GM12874 (cell line): ENCODE measurements around the gene CLMP.

ENCODE experiments used
- TF ChIP-seq, protein P1 (sequence below): IDR thresholded peaks from 2 replicates; pipeline ENCODE4 v1.5.1; 2011; ENCODE audit warnings: low read depth, mild to moderate bottlenecking, control low read depth, low read length, moderate library complexity; ENCODE audit not compliant: insufficient read depth

CLMP gene

DNA sequence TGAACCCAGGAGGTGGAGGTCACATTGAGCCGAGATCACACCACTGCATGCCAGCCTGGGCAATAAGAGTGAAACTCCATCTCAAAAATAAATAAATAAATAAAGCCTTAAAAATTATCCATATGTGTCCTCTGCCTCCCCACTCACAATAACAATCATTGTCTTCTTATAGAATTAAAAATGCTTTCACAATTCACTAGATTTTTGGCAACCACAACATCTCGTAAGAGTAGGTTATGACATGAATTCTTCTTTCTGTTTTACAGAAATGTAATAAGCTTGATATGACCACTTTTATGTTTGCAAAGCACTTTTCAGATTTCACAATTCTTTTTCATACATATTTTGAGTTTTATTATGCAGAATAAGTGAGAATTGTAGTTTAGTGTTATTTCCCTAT lies 78.6 kb downstream of the CLMP start:
- TF ChIP-seq, protein P1, sequence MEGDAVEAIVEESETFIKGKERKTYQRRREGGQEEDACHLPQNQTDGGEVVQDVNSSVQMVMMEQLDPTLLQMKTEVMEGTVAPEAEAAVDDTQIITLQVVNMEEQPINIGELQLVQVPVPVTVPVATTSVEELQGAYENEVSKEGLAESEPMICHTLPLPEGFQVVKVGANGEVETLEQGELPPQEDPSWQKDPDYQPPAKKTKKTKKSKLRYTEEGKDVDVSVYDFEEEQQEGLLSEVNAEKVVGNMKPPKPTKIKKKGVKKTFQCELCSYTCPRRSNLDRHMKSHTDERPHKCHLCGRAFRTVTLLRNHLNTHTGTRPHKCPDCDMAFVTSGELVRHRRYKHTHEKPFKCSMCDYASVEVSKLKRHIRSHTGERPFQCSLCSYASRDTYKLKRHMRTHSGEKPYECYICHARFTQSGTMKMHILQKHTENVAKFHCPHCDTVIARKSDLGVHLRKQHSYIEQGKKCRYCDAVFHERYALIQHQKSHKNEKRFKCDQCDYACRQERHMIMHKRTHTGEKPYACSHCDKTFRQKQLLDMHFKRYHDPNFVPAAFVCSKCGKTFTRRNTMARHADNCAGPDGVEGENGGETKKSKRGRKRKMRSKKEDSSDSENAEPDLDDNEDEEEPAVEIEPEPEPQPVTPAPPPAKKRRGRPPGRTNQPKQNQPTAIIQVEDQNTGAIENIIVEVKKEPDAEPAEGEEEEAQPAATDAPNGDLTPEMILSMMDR = no peak

DNA sequence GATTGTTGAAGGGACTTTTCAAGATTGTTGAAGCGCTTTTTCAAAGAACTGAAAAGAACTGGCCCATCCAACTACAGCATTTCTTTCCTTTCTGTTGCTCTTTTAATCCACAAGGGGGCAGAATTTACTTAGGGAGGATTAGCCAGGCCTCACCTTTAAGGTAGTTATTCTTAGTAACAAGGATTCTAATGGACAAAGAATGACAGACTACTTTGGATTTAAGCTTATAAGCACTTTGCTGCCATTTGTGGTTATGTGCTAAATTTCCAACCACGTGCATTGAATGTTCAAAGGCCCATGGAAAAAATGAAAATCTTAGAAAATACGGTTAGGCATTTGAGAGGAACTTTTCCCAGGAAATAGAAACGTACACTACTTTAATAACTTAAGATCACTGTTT lies 83.6 kb downstream of the CLMP start:
- TF ChIP-seq, protein P1 = peak; percentile 59

DNA sequence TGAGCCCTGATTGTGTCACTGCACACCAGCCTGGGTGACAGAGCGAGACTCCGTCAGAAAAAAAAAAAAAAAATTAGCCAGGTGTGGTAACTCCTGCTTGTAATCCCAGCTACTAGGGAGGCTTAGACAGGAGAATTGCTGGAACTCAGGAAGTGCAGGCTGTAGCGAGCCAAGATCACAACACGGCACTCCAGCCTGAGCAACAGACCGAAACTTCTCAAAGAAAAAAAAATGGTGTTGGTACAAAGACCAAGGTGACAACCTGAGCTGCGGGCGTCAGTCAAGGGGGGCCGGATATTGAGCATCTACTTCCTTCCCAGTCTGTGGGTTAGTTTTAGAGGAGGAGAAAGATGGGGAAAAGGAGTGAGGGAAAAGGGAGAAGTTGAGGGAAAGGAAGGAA lies 84.7 kb downstream of the CLMP start:
- TF ChIP-seq, protein P1 = no peak

DNA sequence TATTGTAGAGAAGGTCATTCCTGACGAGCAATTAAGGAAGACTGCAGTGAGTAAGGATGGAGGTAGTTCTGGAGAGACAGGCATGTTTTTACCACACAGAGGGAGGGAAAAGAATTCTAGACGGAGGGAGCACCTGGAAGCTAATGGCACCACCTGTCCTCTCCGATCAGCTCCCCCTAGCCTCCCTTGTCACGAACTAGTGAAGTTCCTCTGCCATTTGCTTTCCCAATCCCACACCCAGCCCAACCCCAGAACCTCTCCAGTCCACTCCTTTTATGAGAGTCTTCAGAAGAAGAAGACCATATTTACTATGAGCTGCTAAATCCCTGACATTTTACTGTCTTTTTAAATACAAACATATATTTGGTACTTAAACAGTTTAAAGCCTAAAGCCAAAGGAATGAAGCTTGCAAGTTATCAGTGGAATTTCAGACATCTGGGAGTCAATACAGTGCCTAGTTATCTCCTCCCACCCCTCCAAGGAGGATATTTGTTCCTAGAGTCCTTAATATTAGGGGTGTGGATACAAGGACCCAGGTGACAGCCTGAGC lies 87.0 kb downstream of the CLMP start:
- TF ChIP-seq, protein P1 = no peak

DNA sequence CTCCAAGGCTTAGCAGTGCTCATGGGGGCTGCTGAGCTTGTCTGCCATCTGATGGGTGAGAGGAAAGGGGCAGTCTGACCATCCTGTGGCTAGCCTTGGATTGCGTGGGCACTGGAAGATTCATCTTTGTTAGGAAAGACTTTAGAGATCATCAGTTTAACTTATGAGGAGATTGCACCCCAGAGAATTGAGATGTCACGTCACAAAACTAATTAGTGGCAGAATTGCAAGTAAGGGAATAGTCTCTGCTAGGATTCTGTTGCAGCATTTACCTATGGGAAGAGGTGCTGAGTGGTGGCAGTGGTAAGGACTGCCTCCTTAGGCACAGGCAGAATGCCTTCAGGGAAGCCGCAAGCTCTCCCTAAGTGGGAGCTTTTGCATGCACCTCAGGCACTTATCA lies 90.4 kb downstream of the CLMP start:
- TF ChIP-seq, protein P1 = no peak

DNA sequence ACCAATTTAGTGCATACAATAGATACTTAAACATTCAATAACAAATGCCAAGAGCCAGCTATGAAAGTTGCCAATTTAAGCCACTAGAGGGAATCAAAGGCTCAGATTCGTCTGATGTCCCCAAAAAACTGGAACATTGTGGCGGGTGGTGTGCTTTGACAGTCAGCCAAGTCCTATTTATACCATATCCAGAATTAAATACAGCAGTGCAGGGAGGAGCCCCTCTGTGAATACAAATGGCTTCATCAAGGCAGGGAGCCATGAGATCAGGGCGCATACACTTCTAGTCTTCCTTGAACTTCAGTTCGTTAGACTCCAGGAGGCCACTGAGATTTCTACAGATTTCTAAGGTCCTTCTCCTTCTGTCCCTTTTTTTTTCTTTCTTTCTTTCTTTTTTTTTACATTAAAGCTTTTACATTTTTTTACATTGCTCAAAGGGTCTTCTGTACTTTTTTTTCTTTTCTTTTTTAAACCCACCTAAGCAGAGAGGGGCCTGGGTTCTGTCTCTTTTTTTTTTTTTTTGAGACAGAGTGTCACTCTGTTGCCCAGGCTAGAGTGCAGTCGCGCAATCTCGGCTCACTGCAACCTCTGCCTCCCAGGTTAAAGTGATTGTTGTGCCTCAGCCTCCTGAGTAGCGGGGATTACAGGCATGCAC lies 91.6 kb downstream of the CLMP start:
- TF ChIP-seq, protein P1 = peak; percentile 45; the same call in 1 of the 2 replicates

DNA sequence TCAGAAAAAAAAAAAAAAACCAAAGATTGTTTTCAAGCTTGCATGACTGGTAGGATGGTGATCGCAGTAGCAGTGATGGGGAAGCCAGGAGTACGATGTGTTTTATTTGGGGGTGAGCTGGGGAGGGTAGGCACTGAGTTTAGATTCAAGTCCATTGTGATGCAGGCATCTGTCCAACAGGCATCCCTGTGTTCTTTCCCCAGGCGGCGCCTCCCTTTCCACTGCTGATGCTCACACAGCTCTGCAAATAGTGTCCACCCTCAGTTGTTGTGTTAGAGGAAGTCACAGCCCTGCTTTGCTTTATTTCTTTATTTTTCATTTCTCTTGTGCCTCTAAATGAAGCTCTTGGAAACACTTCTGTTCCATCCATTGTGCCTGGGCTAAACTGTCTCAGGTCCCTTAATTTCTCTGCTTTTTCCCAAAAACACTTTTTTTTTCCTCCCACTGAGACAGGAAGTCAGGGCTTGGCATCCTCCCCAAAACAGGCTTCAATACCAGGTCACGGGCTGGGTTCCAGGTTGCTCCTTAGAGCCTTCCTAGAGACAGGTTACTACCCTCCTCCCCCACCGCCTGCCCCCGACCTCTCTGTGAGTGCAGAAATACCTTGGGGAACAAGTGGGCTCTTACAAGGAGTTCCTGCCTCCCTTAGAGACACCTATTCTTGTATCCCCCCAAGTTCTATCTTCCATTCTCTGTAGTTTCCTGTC lies 94.5 kb downstream of the CLMP start:
- TF ChIP-seq, protein P1 = no peak
